GM12872 (cell line): ENCODE data around the gene AFAP1.

Experiments
- CTCF ChIP-seq: IDR thresholded peaks from 3 replicates; pipeline ENCODE4 v1.5.1; 2011; ENCODE audit warnings: low read depth, mild to moderate bottlenecking, low read length, moderate library complexity; ENCODE audit not compliant: insufficient read depth

The AFAP1 gene

DNA sequence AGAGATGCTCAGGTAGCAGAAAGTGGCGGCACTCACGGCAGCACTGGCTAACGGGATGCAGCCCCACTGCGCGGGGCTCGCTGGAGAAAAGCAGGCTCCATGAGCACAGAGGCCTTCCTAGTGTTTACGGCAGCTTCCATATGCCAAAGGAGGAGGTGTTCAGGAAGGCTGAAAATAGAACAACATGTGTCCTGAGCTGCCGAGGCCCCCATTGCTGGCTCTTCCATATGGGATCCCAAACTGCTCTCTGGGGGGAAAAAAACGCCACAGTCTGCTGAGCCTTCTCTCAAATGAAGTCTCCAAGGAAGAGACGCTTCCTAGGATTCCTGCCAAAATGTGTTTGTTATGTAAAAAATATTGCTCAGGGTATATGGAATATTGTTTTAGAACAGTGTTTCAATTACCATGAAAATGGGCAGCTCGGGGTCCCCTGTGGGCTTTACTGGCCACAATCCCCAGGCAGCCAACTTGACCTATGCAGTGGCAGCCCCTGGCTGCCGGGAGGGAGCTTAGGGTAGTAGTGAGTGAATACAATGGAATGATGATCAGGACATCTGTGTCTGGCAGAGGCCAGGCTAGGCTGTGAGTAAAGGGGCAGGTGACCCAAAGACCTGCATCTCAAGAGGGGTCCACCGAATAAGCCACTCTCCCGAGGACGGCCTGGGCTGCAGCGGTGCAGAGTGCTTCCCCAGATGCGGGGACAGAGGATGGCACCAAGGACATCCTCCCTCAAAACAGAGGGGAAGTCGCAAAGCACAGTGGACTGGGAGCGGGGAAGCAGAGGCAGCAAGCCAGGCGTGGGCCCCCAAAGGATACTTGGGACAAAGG lies 170.1 kb downstream of the AFAP1 start:
- TF ChIP-seq CTCF, result no peak

DNA sequence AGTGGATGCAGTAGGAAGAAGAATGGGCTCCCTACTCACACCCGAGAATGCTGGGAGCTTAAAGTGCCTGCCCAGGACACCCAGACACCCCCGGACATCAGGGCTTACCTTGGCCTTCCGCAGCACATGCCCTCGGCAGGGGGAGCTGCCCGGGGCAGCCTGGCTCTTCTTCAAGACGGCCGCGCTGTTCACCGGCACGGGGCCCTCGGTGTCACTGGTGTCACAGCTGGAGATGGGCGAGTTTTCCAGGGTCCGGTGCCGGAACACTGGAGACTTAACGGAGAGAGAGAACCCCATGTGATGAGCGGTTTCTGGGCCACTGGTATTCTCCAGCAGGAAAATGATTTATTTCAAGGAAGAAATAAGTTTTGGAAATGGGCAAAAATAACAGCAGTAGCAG lies 170.9 kb downstream of the AFAP1 start:
- TF ChIP-seq CTCF, result no peak

DNA sequence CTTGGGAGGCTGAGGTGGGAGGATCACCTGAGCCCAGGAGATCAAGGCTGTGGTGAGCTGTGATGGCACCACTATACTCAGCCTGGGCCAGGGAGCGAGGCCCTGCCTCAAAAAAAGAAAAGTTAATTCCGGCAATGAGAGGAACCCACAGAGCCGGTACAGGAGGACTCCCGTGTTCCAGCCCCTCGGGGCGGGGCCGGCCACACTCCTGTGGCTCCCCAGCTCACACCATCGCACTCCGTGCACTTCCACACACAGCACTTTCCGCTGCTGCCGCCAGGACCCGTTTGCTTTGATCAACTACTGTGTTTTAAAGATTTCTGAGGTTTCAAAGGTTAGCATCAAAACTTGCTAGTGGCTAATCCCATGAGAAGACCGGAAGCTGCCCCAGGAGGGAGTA lies 171.7 kb downstream of the AFAP1 start:
- no peak for TF ChIP-seq CTCF

DNA sequence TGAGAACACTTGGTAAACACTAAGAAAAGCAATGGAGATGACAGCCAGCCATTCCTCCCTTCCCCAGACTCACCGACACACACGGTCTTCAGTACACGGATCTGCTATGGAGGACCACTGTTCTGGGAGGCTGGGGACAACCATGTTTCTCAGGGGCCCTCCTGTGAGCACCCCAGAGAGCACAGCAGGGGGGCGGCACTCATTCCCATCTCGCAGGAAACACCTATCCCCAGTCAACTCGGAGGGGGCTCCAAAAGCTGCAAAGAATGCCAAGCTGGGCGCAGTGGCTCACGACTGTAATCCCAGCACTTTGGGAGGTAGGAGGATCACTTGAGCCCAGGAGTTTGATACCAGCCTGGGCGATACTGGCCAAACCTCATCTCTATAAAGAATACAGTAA lies 172.1 kb downstream of the AFAP1 start:
- no peak for TF ChIP-seq CTCF

GRCh38 chr4:7766661-7767345 lies 172.9 kb downstream of the AFAP1 start:
- TF ChIP-seq CTCF, result no peak

DNA sequence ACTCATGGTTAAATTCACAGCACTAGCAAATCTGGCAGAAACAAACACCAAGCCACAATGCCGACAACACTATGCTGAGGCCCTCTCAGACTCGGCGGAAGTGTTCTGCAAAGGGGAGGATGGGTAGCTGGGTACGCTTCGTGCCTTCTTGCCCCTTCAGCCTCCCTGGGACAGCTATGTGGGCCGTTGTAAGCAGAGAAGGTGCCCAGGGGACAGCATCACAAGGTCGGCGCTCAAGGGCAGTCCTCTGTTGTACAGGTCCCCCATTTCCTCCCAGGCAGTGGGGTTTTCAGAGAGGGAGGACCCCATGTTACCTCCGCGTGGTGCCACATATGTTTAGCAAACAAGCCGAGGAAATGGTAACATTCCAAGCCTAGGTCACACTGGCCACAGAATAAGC lies 173.6 kb downstream of the AFAP1 start:
- TF ChIP-seq CTCF, result no peak

DNA sequence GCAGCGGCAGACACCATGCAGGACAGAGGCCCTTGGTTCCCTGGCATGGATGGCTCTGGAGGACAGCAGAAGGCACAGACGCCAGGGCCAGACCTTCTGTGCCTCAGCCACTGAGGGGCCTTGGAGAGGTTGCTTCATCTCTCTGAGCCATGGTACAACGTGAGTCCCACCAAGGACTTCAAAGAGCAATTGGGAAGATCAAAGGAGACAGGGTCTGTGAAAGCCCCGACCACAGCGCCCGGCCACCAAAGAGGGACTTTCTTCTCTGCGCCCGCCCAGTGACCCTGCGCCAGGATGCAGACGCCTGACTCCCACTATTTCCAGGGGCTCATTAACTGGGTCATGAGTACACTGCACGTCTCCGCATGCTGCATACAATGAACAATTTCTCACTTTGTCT lies 174.0 kb downstream of the AFAP1 start:
- no peak for TF ChIP-seq CTCF
